Skin epidermis (tissue), 12 donors: ENCODE measurements around the gene PHC3.
"Not testable (repeated sequence)": the region's sequence is repeated elsewhere in the genome, so short reads cannot be mapped to it uniquely, and the experiment has no call there.

Experiments used
- H3K27ac ChIP-seq, 21 experiments: fragments of 200-600 bp; sonication (generic) in 11 of 21; one replicate each; pipeline ENCODE4 v1.5.0; 2020; ENCODE audit warnings: mild to moderate bottlenecking in 3 of 21, inconsistent platforms in 2 of 21, moderate library complexity in 2 of 21
- H3K4me3 ChIP-seq, 7 experiments: fragments of 200-600 bp; sonication (generic) in 2 of 7; one replicate each; pipeline ENCODE4 v1.5.0; 2020; ENCODE audit warnings: inconsistent platforms in 2 of 7, mild to moderate bottlenecking in 2 of 7, moderate library complexity in 1 of 7

The PHC3 gene

GRCh38 chr3:170137986-170138385, 43.5 kb downstream of the PHC3 start:
- H3K4me3 ChIP-seq: no peak overlapping the region
- H3K27ac ChIP-seq: no peak overlapping the region

- Histone ChIP-seq H3K27ac (no peak overlapping the region), H3K4me3 (no peak overlapping the region)
Measured at GRCh38 chr3:170132335-170132734, 49.2 kb downstream of the PHC3 start.

GRCh38 chr3:170130532-170130931, 51.0 kb downstream of the PHC3 start:
- Histone ChIP-seq H3K27ac (no peak overlapping the region), H3K4me3 (no peak overlapping the region)

- Histone ChIP-seq H3K4me3 (no peak overlapping the region), H3K27ac (no peak overlapping the region)
Measured at GRCh38 chr3:170128977-170129431, 52.5 kb downstream of the PHC3 start.

- peak overlapping the region in 1 of 21 experiments; percentile 18 for H3K27ac ChIP-seq
- no peak overlapping the region for H3K4me3 ChIP-seq
Measured at GRCh38 chr3:170128259-170128976, 53.1 kb downstream of the PHC3 start.

- Histone ChIP-seq H3K4me3 (no peak overlapping the region), H3K27ac (no peak overlapping the region)
Measured at GRCh38 chr3:170117134-170117533, 64.4 kb downstream of the PHC3 start.

GRCh38 chr3:170114165-170114564, 67.4 kb downstream of the PHC3 start:
- not testable (repeated sequence) for H3K4me3 ChIP-seq, H3K27ac ChIP-seq

GRCh38 chr3:170111147-170111771, 70.3 kb downstream of the PHC3 start:
- H3K27ac ChIP-seq: no peak overlapping the region

GRCh38 chr3:170109579-170110293, 71.8 kb downstream of the PHC3 start:
- Histone ChIP-seq H3K4me3 (no peak overlapping the region), H3K27ac (no peak overlapping the region)

More at GRCh38 chr3:170111147-170111771, 70.3 kb downstream of the PHC3 start:
- no peak overlapping the region for H3K4me3 ChIP-seq

GRCh38 chr3:170108955-170109354, 72.6 kb downstream of the PHC3 start:
- Histone ChIP-seq H3K27ac (no peak overlapping the region), H3K4me3 (no peak overlapping the region)

- H3K27ac ChIP-seq: no peak overlapping the region
- no peak overlapping the region for H3K4me3 ChIP-seq
Measured at GRCh38 chr3:170107941-170108340, 73.6 kb downstream of the PHC3 start.

- no peak overlapping the region for H3K4me3 ChIP-seq
- H3K27ac ChIP-seq: no peak overlapping the region
Measured at GRCh38 chr3:170102431-170102830, 79.1 kb downstream of the PHC3 start.

- H3K4me3 ChIP-seq: no peak overlapping the region
- H3K27ac ChIP-seq: no peak overlapping the region
Measured at GRCh38 chr3:170100944-170101343, 80.6 kb downstream of the PHC3 start.

- no peak overlapping the region for H3K27ac ChIP-seq
Measured at GRCh38 chr3:170098753-170099152, 82.8 kb downstream of the PHC3 start.

GRCh38 chr3:170096342-170096741, 85.2 kb downstream of the PHC3 start:
- H3K27ac ChIP-seq: no peak overlapping the region
- H3K4me3 ChIP-seq: no peak overlapping the region

More at GRCh38 chr3:170098753-170099152, 82.8 kb downstream of the PHC3 start:
- H3K4me3 ChIP-seq: no peak overlapping the region

- H3K4me3 ChIP-seq: no peak overlapping the region
- no peak overlapping the region for H3K27ac ChIP-seq
Measured at GRCh38 chr3:170095771-170096170, 85.8 kb downstream of the PHC3 start.

- Histone ChIP-seq H3K4me3 (no peak overlapping the region), H3K27ac (no peak overlapping the region)
Measured at GRCh38 chr3:170092907-170093306, 88.6 kb downstream of the PHC3 start.

- no peak overlapping the region for H3K27ac ChIP-seq
- no peak overlapping the region for H3K4me3 ChIP-seq
Measured at GRCh38 chr3:170090601-170090981, 90.9 kb downstream of the PHC3 start.

GRCh38 chr3:170089862-170090600, 91.5 kb downstream of the PHC3 start:
- Histone ChIP-seq H3K4me3 (no peak overlapping the region), H3K27ac (no peak overlapping the region)

- no peak overlapping the region for H3K27ac ChIP-seq
- H3K4me3 ChIP-seq: no peak overlapping the region
Measured at GRCh38 chr3:170085396-170085795, 96.1 kb downstream of the PHC3 start.
